Transverse colon (tissue), 4 donors: ENCODE data around the gene CSTB. TPM values are rescaled to one million over a fixed set of nuclear protein-coding genes. Genes with fewer than 3 reads are reported as not detected.

Experiments
- DNase-seq: peaks from one replicate; pipeline ENCODE4 v3.0.0-alpha.2; 2019
- H3K27ac ChIP-seq, 4 donors: fragments of 200-600 bp; sonication (generic); 2 replicates each; pipeline ENCODE4 v1.5.1; 2016 to 2018; ENCODE audit warnings: inconsistent platforms in 4 of 4
- H3K27me3 ChIP-seq: fragments of 200-600 bp; sonication (generic); 2 replicates; pipeline ENCODE4 v1.5.1; 2017; ENCODE audit warnings: inconsistent platforms
- H3K36me3 ChIP-seq, 4 donors: fragments of 200-600 bp; sonication (generic); 2 replicates each; pipeline ENCODE4 v1.5.1; 2017 to 2019; ENCODE audit warnings: inconsistent platforms in 4 of 4
- H3K4me1 ChIP-seq, 4 donors: fragments of 200-600 bp; sonication (generic); 2 replicates each; pipeline ENCODE4 v1.5.1; 2017 to 2020; ENCODE audit warnings: inconsistent platforms in 4 of 4
- H3K4me3 ChIP-seq, 4 donors: fragments of 200-600 bp; sonication (generic); 1 replicate in 1 of 4; 2 replicates in 3 of 4; pipeline versions ENCODE4 v1.5.1 to v1.6.1; 2017 to 2019; ENCODE audit warnings: inconsistent platforms in 4 of 4
- H3K9me3 ChIP-seq, 2 donors: fragments of 200-600 bp; sonication (generic); 2 replicates each; pipeline ENCODE4 v1.5.1; 2017 to 2019; ENCODE audit warnings: inconsistent platforms in 2 of 2
- EP300 ChIP-seq: sonication (generic); formaldehyde crosslinking; IDR thresholded peaks from one replicate; pipeline ENCODE4 v1.6.1; 2017; ENCODE audit warnings: antibody characterized with exemption, low read depth
- POLR2A ChIP-seq: fragments of 450-650 bp; IDR thresholded peaks from one replicate; pipeline ENCODE4 v1.6.1; 2016; ENCODE audit warnings: antibody characterized with exemption, mild to moderate bottlenecking, moderate library complexity
- POLR2AphosphoS5 ChIP-seq, 3 donors: sonication (generic); formaldehyde crosslinking; IDR thresholded peaks; one replicate each; pipeline ENCODE4 v1.6.1; 2016; ENCODE audit warnings: antibody characterized with exemption in 3 of 3
- WGBS, 2 donors: methylation state at CpG; one replicate each; pipeline ENCODE4 v1.1.5; 2018; ENCODE audit warnings: low coverage in 1 of 2; 5-methylcytosine and 5-hydroxymethylcytosine counted together
- in situ Hi-C, 4 donors: fragments of 200-750 bp; cut with MboI; loops; one replicate each; pipeline versions ENCODE4 v1.15.0 to v1.15.1; 2017; ENCODE audit warnings: low sequenced_read_pairs in 3 of 4, low pct_ligation_motif_present in 1 of 4, low pct_unique_long_range_greater_than_20kb in 1 of 4
- intact Hi-C: fragments of 100-400 bp; cut with DNase I; formaldehyde crosslinking; loops from one replicate; pipeline ENCODE4 v1.15.1; 2023; ENCODE audit warnings: low total_unique reads
- total RNA-seq, 4 donors: library from RNA; depleted of rRNA; stranded (reverse); fragments of >200 nt; gene quantifications; one replicate each; pipeline ENCODE4 v1.1.0, GENCODE V29; 2016
- TF ChIP-seq, protein P1 (sequence below), 5 experiments: fragments of 200-600 bp in 3 of 5; fragments of 450-650 bp in 2 of 5; sonication (generic) in 3 of 5; IDR thresholded peaks; 1 replicate in 2 of 5; 2 replicates in 3 of 5; pipeline ENCODE4 v1.5.1; 2016 to 2017; ENCODE audit warnings: antibody characterized with exemption in 5 of 5, inconsistent platforms in 3 of 5, mild to moderate bottlenecking in 2 of 5, moderate library complexity in 1 of 5

The CSTB gene
- total RNA-seq, 4 donors from 2014 or later = 16.1 to 61.7 (median 19.6) TPM

DNA sequence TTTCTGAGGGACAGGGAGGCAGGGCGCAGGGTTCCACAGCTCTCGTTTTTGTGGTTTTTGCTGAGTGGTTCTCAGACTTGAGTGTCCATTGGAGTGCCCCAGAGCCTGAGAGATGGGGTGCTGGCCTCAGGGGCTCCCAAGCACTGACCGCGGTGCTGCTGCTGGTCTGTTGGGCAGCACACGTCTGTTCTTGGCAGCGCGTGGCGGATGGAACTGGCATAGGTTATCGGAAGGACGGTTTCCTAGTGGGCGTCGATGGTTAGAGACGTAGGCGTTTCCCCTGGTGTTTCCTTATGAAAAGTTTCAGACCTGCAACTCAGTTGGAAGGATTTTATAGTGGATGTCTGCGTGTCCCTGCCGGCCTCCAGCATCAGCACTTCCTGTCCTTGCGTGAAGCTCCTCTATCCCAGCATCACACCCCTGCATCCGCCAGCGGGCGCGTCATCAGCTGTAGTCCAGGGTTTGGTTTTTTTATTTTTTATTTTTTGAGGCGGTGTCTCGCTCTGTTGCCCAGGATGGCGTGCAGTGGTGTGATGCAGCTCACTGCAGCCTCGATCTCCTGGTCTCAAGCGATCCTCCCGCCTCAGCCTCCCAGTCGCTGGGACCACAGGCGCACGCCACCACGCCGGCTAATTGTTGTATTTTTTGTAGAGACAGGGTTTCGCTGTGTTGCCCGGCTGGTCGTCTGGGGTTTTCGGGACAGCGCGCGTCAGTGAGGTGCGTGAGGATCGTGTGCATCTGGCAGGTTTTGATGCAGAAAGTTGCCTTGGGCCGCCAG is 25.1 kb upstream of the CSTB start:
- intact Hi-C loops = no loop called here
- Histone ChIP-seq H3K27ac (no peak overlapping the region), H3K9me3 (no peaks in the 10 kb centered on the region), H3K4me1 (no peaks in the 10 kb centered on the region), H3K36me3 (peaks cover 0 to 42% (median 5%) of the 10 kb centered on the region in 4 donors), H3K4me3 (no peak overlapping the region), H3K27me3 (no peaks in the 10 kb centered on the region)
- TF ChIP-seq POLR2AphosphoS5 (IDR thresholded peaks at IDR 0.05) = no peak
- no peak for TF ChIP-seq EP300
- TF ChIP-seq, protein P1, sequence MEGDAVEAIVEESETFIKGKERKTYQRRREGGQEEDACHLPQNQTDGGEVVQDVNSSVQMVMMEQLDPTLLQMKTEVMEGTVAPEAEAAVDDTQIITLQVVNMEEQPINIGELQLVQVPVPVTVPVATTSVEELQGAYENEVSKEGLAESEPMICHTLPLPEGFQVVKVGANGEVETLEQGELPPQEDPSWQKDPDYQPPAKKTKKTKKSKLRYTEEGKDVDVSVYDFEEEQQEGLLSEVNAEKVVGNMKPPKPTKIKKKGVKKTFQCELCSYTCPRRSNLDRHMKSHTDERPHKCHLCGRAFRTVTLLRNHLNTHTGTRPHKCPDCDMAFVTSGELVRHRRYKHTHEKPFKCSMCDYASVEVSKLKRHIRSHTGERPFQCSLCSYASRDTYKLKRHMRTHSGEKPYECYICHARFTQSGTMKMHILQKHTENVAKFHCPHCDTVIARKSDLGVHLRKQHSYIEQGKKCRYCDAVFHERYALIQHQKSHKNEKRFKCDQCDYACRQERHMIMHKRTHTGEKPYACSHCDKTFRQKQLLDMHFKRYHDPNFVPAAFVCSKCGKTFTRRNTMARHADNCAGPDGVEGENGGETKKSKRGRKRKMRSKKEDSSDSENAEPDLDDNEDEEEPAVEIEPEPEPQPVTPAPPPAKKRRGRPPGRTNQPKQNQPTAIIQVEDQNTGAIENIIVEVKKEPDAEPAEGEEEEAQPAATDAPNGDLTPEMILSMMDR (IDR thresholded peaks at IDR 0.05) = no peak
- TF ChIP-seq POLR2A = no peak
- no peak for DNase-seq
- 94 to 100% methylated on average over 1 to 42 of the region's 42 CpGs for WGBS, 2 donors
- in situ Hi-C loops = loop anchor here in 2 of 4 donors (25.0 kb wide), 2 partner anchors 136 to 186 kb away; no protein-coding TSS in a partner anchor

GRCh38 chr21:43800566-43800965 is 24.5 kb upstream of the CSTB start:
- Histone ChIP-seq H3K27me3 (no peaks in the 10 kb centered on the region), H3K27ac (no peak overlapping the region), H3K36me3 (peaks cover 0 to 48% (median 9%) of the 10 kb centered on the region in 4 donors), H3K4me3 (no peak overlapping the region), H3K4me1 (no peaks in the 10 kb centered on the region), H3K9me3 (no peaks in the 10 kb centered on the region)
- TF ChIP-seq POLR2AphosphoS5 (IDR thresholded peaks at IDR 0.05) (no peak), EP300 (no peak), POLR2A (no peak)
- TF ChIP-seq, protein P1 (IDR thresholded peaks at IDR 0.05) = no peak
- WGBS, 2 donors = 90% methylated on average over 4 to 14 of the region's 14 CpGs
- intact Hi-C loops = no loop called here
- no peak for DNase-seq
- in situ Hi-C loops = loop anchor here in 2 of 4 donors (25.0 kb wide), 2 partner anchors 137 to 187 kb away; no protein-coding TSS in a partner anchor

DNA sequence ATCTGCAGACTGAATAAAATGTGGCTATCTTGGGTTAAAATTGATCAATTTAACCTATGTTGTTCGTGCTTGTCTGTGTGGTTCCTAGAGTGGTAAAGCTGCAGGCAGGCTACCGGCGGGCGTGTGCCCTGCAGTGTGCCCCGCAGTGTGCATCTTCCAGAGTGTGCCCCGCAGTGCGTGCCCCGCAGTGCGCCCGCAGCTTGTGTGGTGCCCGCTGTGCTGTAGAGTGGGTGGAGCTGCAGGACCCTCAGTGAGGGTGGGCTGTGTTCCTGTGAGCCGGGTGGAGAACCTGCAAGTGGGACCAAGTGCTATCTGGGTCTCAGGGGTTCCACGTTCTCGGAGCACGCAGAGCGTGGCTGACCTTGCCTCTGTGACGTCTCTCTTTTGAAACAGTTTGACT is 24.0 kb upstream of the CSTB start:
- H3K9me3 ChIP-seq = no peaks in the 10 kb centered on the region
- no peak for DNase-seq
- intact Hi-C loops (no loop called here), in situ Hi-C loops (loop anchor here in 2 of 4 donors (25.0 kb wide), 2 partner anchors 137 to 187 kb away; no protein-coding TSS in a partner anchor)
- H3K27ac ChIP-seq = no peak overlapping the region
- 97% methylated on average over 17 of the region's 17 CpGs; no CpG with 5 or more reads in 1 of the 2 donors for WGBS, 2 donors
- no peak for TF ChIP-seq POLR2AphosphoS5 (IDR thresholded peaks at IDR 0.05)
- TF ChIP-seq, protein P1 (IDR thresholded peaks at IDR 0.05) = no peak
- TF ChIP-seq POLR2A = no peak
- TF ChIP-seq EP300 = no peak
- no peaks in the 10 kb centered on the region for H3K27me3 ChIP-seq
- H3K4me3 ChIP-seq = no peak overlapping the region
- no peaks in the 10 kb centered on the region for H3K4me1 ChIP-seq
- peaks cover 0 to 48% (median 10%) of the 10 kb centered on the region in 4 donors for H3K36me3 ChIP-seq

GRCh38 chr21:43799301-43799840 is 23.3 kb upstream of the CSTB start:
- in situ Hi-C loops = no loop called here
- Histone ChIP-seq H3K27ac (no peak overlapping the region), H3K36me3 (peaks cover 0 to 48% (median 10%) of the 10 kb centered on the region in 4 donors), H3K27me3 (no peaks in the 10 kb centered on the region), H3K9me3 (no peaks in the 10 kb centered on the region), H3K4me3 (no peak overlapping the region), H3K4me1 (no peaks in the 10 kb centered on the region)
- TF ChIP-seq EP300 (no peak), POLR2AphosphoS5 (IDR thresholded peaks at IDR 0.05) (no peak), POLR2A (no peak)
- TF ChIP-seq, protein P1 (IDR thresholded peaks at IDR 0.05) = no peak
- WGBS, 2 donors = 90 to 96% methylated on average over 2 to 19 of the region's 19 CpGs
- DNase-seq = no peak
- intact Hi-C loops = no loop called here
